ENCODE data around the gene FLT3LG. TPM values are rescaled to one million over a fixed set of nuclear protein-coding genes. Genes with fewer than 3 reads are reported as not detected.

Gene FLT3LG
- total and polyA plus RNA-seq, 2 of the 8 experiments (the other 6 are each of a cell fraction or from before 2014, with no cell fraction given) = 1.6 to 3.2 TPM

DNA sequence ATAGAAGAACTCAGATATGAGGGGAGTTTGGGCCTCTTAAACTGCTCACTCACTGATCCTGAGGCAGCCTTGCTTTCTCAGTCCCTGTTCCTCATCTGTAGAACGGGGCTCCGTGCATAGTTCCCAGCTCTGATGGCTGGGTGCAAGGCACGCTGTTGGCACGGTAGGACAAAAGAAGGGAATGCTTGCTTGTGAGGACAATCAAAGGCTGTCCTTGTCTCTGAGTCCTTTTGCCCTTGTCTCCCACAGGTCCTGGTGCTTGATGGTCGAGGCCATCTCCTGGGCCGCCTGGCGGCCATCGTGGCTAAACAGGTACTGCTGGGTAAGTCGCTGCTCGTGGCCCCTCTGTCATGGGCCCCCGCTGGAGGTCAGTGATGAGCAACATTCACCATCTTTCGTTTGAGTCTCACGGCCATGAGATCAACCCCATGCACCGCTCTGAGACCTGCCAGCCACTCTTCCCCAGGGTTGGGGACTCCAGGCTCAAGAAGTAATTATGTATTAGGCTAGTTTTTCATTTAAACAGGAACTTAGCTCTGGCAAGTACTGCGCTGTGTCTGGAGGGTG, 15.7 kb downstream of the FLT3LG start:
- H2BK15ac ChIP-seq (ENCODE audit: low read length) = no peak overlapping the region
- no peak overlapping the region for H4K91ac ChIP-seq (replicated peaks; ENCODE audit: insufficient read length, low read length)
- peak overlapping the region; percentile 98 for H3K27ac ChIP-seq (ENCODE audit: low read depth, low read length)
- H3K79me1 ChIP-seq (ENCODE audit: low read depth, low read length) = peaks cover 2% of the 10 kb centered on the region; the same call in 1 of the 2 replicates
- no peak overlapping the region for H2BK120ac ChIP-seq (replicated peaks; ENCODE audit: low read depth, low read length)
- no peaks in the 10 kb centered on the region for H3K27me3 ChIP-seq (replicated peaks in 1 of 4; ENCODE audit: control insufficient read depth in 3 of 4, extremely low read depth in 1 of 4, insufficient read depth in 3 of 4, low read length in 3 of 4)
- no peak for DNase-seq (ENCODE audit: low read depth in 1 of 2, low spot score in 2 of 2)
- no peak overlapping the region for H2BK12ac ChIP-seq (ENCODE audit: low read depth, low read length)
- FAIRE-seq = no peak
- H2AFZ ChIP-seq (ENCODE audit: low read length) = no peak overlapping the region
- peak overlapping the region; percentile 13 for H4K5ac ChIP-seq (ENCODE audit: insufficient read length, low read depth, low read length)
- H3K23ac ChIP-seq (ENCODE audit: insufficient read length) = no peak overlapping the region
- no peak overlapping the region for H3K14ac ChIP-seq (ENCODE audit: insufficient read length)
- ChIA-PET POLR2A (ENCODE audit: partially characterized antibody) (interaction anchor here (0.6 to 10.8 kb wide), 23 partner anchors 6 to 268 kb away, joined by 3 to 138 read pairs (median 10); partner anchors contain the start of genes FCGRT, NOSIP, PIH1D1 and PRR12), CTCF (ENCODE audit: partially characterized antibody) (interaction anchor here (0.6 to 3.0 kb wide), 4 partner anchors 11 to 999 kb away, joined by 3 to 9 read pairs (median 4); partner anchors contain the start of genes RPL18 and SPHK2)
- peak overlapping the region; percentile 99 for H2BK5ac ChIP-seq (ENCODE audit: low read depth, low read length)
- peak overlapping the region; percentile 85 to 98 for H3K4me2 ChIP-seq (ENCODE audit: insufficient read depth in 1 of 2, low read depth in 2 of 2, low read length in 2 of 2)
- peaks cover 20 to 31% of the 10 kb centered on the region in 2 experiments for H3K79me2 ChIP-seq (ENCODE audit: control insufficient read depth in 1 of 2, insufficient read depth in 2 of 2, low read length in 2 of 2)
- peak overlapping the region; percentile 22 for H3K4ac ChIP-seq (replicated peaks; ENCODE audit: insufficient read length, low read depth, low read length)
- 83% methylated on average over 15 of the region's 15 CpGs; no CpG with 5 or more reads in 1 of the 2 experiments for WGBS, 2 experiments (ENCODE audit: extremely low coverage in 1 of 2, insufficient coverage in 1 of 2, insufficient read length in 1 of 2, insufficient replicate concordance in 2 of 2, low coverage in 1 of 2, low lambda C conversion rate in 2 of 2, missing lambda C conversion rate in 1 of 2)
- peak overlapping the region in 3 of 4 experiments; percentile 99 to 100 (median 100); a peak in 6 of 7 replicates for H3K9ac ChIP-seq (replicated peaks in 1 of 4; ENCODE audit: extremely low read depth in 1 of 4, low read depth in 3 of 4, low read length in 3 of 4)
- H3K18ac ChIP-seq (ENCODE audit: extremely low read depth, low read length) = peak overlapping the region; percentile 26
- H3K36me3 ChIP-seq (ENCODE audit: control insufficient read depth in 2 of 4, insufficient read depth in 4 of 4, low read length in 3 of 4) = peaks cover 26 to 49% (median 36%) of the 10 kb centered on the region in 4 experiments
- H2AK5ac ChIP-seq (ENCODE audit: low read depth, low read length) = no peak overlapping the region
- H4K20me1 ChIP-seq (replicated peaks in 1 of 2; ENCODE audit: control insufficient read depth in 1 of 2, insufficient read depth in 2 of 2, low read length in 2 of 2) = peaks cover 15 to 20% of the 10 kb centered on the region in 2 experiments
- peak overlapping the region; percentile 96 to 100 (median 100); a peak in 7 of 8 replicates for H3K4me3 ChIP-seq (ENCODE audit: extremely low read depth in 1 of 4, insufficient read depth in 2 of 4, low read depth in 3 of 4, low read length in 4 of 4)
- H3K56ac ChIP-seq (replicated peaks; ENCODE audit: insufficient read length, low read depth, low read length) = peak overlapping the region; percentile 17
- H3K23me2 ChIP-seq (ENCODE audit: low read depth, low read length) = peaks cover 12% of the 10 kb centered on the region
- H4K8ac ChIP-seq (ENCODE audit: extremely low read depth, insufficient read depth, low read length) = peak overlapping the region; percentile 82
- H3K9me3 ChIP-seq (ENCODE audit: insufficient read depth in 2 of 2, low read depth in 1 of 2, low read length in 1 of 2) = no peaks in the 10 kb centered on the region
- H3K4me1 ChIP-seq (replicated peaks in 1 of 4; ENCODE audit: control insufficient read depth in 3 of 4, insufficient read depth in 4 of 4, low read length in 3 of 4) = peaks cover 0 to 8% (median 2%) of the 10 kb centered on the region in 4 experiments; a peak in 3 of 7 replicates
- H2BK20ac ChIP-seq (ENCODE audit: low read length) = no peak overlapping the region
- peak; percentile 83 for TF ChIP-seq POLR2AphosphoS5 (IDR thresholded peaks at IDR 0.05; ENCODE audit: low read depth, low read length)
- TF ChIP-seq FOSL1 (IDR thresholded peaks at IDR 0.05; ENCODE audit: insufficient read depth, low read depth, low read length) = no peak
- TF ChIP-seq, protein P1, sequence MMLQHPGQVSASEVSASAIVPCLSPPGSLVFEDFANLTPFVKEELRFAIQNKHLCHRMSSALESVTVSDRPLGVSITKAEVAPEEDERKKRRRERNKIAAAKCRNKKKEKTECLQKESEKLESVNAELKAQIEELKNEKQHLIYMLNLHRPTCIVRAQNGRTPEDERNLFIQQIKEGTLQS (IDR thresholded peaks at IDR 0.05; ENCODE audit: insufficient read depth, low read depth, low read length) = no peak
- TF ChIP-seq YY1 (IDR thresholded peaks at IDR 0.05; ENCODE audit: low read depth, low read length) = no peak
- 0 out of 2 replicates have a peak, but pooled peaks have one; percentile 25 for TF ChIP-seq TAF1 (IDR thresholded peaks at IDR 0.05; ENCODE audit: low read depth, low read length)

Data from H1 (cell line).